ENCODE results near the gene CELSR3.

DNA sequence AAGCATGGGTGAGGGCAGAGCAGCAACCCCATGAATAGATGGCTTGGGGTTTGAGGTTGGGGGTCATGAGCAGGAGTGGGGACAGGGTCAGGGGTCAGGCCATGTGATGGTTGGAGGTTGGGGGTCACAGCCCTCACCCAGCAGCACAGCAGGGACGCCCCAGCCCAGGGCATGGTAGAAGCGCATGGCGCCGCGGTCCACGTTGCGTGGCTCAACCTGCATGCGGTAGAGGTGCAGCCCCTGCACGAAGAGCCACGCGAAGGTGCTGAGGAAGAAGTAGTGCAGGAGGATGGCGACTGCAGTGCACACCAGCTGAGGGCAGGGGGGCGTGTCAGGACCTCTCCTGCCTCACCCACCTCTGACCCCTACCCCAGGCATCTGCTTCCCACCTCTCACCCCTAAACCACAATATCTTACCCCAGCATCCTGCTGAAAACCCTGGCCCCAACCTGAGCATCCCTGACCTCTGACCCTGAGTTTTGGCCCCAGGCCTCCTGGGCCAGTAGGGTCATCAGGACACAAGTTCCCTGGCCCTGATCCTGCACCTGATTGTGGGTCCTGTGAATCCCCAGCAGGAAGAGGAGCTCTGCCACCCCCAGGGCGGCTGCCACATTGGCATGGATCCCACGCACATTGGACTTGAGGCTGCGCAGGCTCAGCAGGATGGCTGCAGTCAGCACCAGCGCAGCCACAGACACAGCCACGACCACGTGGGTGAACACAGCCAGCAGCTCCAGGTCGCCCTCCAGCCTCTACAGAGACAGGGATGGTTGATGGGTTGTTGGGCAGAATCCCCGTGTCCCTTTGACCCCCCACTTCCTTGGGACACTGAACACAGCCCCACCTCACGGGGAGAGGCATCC lies 17.6 kb downstream of the CELSR3 start:
- TF ChIP-seq ELF4 (IDR thresholded peaks at IDR 0.05) (no peak), FOXA1 (IDR thresholded peaks at IDR 0.05) (no peak), HDGF (IDR thresholded peaks at IDR 0.05; ENCODE audit: borderline replicate concordance) (no peak), FOXM1 (IDR thresholded peaks at IDR 0.05; ENCODE audit: borderline replicate concordance) (no peak), BHLHE40 (IDR thresholded peaks at IDR 0.05; ENCODE audit: borderline replicate concordance) (no peak)
- TF ChIP-seq, protein P1, sequence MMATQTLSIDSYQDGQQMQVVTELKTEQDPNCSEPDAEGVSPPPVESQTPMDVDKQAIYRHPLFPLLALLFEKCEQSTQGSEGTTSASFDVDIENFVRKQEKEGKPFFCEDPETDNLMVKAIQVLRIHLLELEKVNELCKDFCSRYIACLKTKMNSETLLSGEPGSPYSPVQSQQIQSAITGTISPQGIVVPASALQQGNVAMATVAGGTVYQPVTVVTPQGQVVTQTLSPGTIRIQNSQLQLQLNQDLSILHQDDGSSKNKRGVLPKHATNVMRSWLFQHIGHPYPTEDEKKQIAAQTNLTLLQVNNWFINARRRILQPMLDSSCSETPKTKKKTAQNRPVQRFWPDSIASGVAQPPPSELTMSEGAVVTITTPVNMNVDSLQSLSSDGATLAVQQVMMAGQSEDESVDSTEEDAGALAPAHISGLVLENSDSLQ (IDR thresholded peaks at IDR 0.05), result no peak

Measured in HEK293T (cell line).